ENCODE results near the gene ZNF425.
A peak's percentile ranks its signal among the peaks of the same experiment; 100 is the strongest.

Gene ZNF425

GRCh38 chr7:149125863-149126661 lies at the start of gene ZNF425:
TSS of gene ZNF425 (minus strand) at chr7:149126324. CDS start at chr7:149126213, 111 bp downstream.
- peak; percentile 96 to 98 for TF ChIP-seq CTCF (IDR thresholded peaks at IDR 0.05)
- Histone ChIP-seq H3K4me3 (peak within 1 kb of the TSS; percentile 75 to 83), H3K27ac (peak within 1 kb of the TSS; percentile 98 to 99), H3K4me1 (peaks cover 0 to 16% (median 9%) of the 10 kb centered on the region in 4 donors), H3K36me3 (peaks cover 5 to 8% (median 6%) of the 10 kb centered on the region in 3 donors), H3K9me3 (no peaks in the 10 kb centered on the region), H3K27me3 (no peaks in the 10 kb centered on the region)
- intact Hi-C loops (cut with DNase I; ENCODE audit: low total_unique reads): loop anchor here (2.0 to 5.0 kb wide), 2 partner anchors 21 to 34 kb away; partner anchors contain the start of genes ZNF398 and ZNF786
- DNase-seq: peak; percentile 87 to 96

- Histone ChIP-seq H3K27me3 (no peaks in the 10 kb centered on the region), H3K4me1 (no peaks in the 10 kb centered on the region), H3K9me3 (no peaks in the 10 kb centered on the region), H3K27ac (no peak overlapping the region), H3K36me3 (peaks cover 44 to 95% (median 70%) of the 10 kb centered on the region in 3 donors), H3K4me3 (no peak overlapping the region)
- no peak for DNase-seq
- TF ChIP-seq CTCF (IDR thresholded peaks at IDR 0.05): no peak
- intact Hi-C loops (cut with DNase I; ENCODE audit: low total_unique reads): no loop called here
These were observed 49.0 kb upstream of the ZNF425 start for GRCh38 chr7:149175150-149175549.

GRCh38 chr7:149172534-149172920 lies 46.4 kb upstream of the ZNF425 start:
- Histone ChIP-seq H3K36me3 (peaks cover 48 to 95% (median 67%) of the 10 kb centered on the region in 3 donors), H3K9me3 (no peaks in the 10 kb centered on the region), H3K4me1 (no peaks in the 10 kb centered on the region), H3K4me3 (no peak overlapping the region), H3K27ac (no peak overlapping the region), H3K27me3 (no peaks in the 10 kb centered on the region)
- DNase-seq: no peak
- intact Hi-C loops (cut with DNase I; ENCODE audit: low total_unique reads): no loop called here
- no peak for TF ChIP-seq CTCF (IDR thresholded peaks at IDR 0.05)

GRCh38 chr7:149171892-149172533 lies 45.9 kb upstream of the ZNF425 start:
- H3K27ac ChIP-seq: no peak overlapping the region
- H3K4me1 ChIP-seq: no peaks in the 10 kb centered on the region
- H3K36me3 ChIP-seq: peaks cover 48 to 95% (median 66%) of the 10 kb centered on the region in 3 donors
- DNase-seq: no peak
- intact Hi-C loops (cut with DNase I; ENCODE audit: low total_unique reads): no loop called here
- H3K4me3 ChIP-seq: no peak overlapping the region
- H3K27me3 ChIP-seq: no peaks in the 10 kb centered on the region
- TF ChIP-seq CTCF (IDR thresholded peaks at IDR 0.05): no peak
- H3K9me3 ChIP-seq: no peaks in the 10 kb centered on the region

GRCh38 chr7:149166630-149167352 lies 40.7 kb upstream of the ZNF425 start:
- no peak for TF ChIP-seq CTCF (IDR thresholded peaks at IDR 0.05)
- H3K9me3 ChIP-seq: no peaks in the 10 kb centered on the region
- H3K4me3 ChIP-seq: no peak overlapping the region
- H3K36me3 ChIP-seq: peaks cover 68 to 100% (median 72%) of the 10 kb centered on the region in 3 donors
- no peaks in the 10 kb centered on the region for H3K27me3 ChIP-seq
- no peak for DNase-seq
- H3K27ac ChIP-seq: no peak overlapping the region
- no peaks in the 10 kb centered on the region for H3K4me1 ChIP-seq
- intact Hi-C loops (cut with DNase I; ENCODE audit: low total_unique reads): no loop called here

Measured in tibial artery (tissue), 4 donors.